ENCODE data around the gene HOGA1. TPM values are rescaled to one million over a fixed set of nuclear protein-coding genes. Genes with fewer than 3 reads are reported as not detected.
"Not testable (repeated sequence)": the region's sequence is repeated elsewhere in the genome, so short reads cannot be mapped to it uniquely, and the experiment has no call there.

Gene HOGA1
- total and polyA plus RNA-seq, 2 donors (not counting 1 experiment from before 2014, with no cell fraction given) = 0.58 to 1.5 TPM

- DNase-seq (ENCODE audit: low read depth in 2 of 2) = no peak
- Histone ChIP-seq H3K79me2 (ENCODE audit: control insufficient read depth, insufficient read depth, low read length) (no peaks in the 10 kb centered on the region), H3K9me3 (ENCODE audit: control insufficient read depth, insufficient read depth, low read depth, low read length) (no peaks in the 10 kb centered on the region), H3K4me1 (ENCODE audit: control insufficient read depth, extremely low read depth, insufficient read depth, low read length) (peaks cover 6% of the 10 kb centered on the region), H3K27me3 (ENCODE audit: control insufficient read depth, insufficient read depth, low read length) (no peaks in the 10 kb centered on the region), H3K4me2 (ENCODE audit: extremely low read depth, insufficient read depth, low read length) (no peak overlapping the region), H4K20me1 (ENCODE audit: control insufficient read depth, extremely low read depth, insufficient read depth, low read length) (no peaks in the 10 kb centered on the region), H3K4me3 (replicated peaks in 1 of 4; ENCODE audit: control extremely low read depth in 1 of 4, insufficient read depth in 1 of 4, low read depth in 3 of 4, low read length in 4 of 4) (no peak overlapping the region), H3K27ac (ENCODE audit: insufficient read depth, low read length) (no peak overlapping the region), H2AFZ (ENCODE audit: low read length) (no peak overlapping the region), H3K9ac (ENCODE audit: insufficient read depth, low read length) (no peak overlapping the region), H3K36me3 (ENCODE audit: control insufficient read depth, insufficient read depth, low read length) (no peaks in the 10 kb centered on the region)
- TF ChIP-seq, protein P1, sequence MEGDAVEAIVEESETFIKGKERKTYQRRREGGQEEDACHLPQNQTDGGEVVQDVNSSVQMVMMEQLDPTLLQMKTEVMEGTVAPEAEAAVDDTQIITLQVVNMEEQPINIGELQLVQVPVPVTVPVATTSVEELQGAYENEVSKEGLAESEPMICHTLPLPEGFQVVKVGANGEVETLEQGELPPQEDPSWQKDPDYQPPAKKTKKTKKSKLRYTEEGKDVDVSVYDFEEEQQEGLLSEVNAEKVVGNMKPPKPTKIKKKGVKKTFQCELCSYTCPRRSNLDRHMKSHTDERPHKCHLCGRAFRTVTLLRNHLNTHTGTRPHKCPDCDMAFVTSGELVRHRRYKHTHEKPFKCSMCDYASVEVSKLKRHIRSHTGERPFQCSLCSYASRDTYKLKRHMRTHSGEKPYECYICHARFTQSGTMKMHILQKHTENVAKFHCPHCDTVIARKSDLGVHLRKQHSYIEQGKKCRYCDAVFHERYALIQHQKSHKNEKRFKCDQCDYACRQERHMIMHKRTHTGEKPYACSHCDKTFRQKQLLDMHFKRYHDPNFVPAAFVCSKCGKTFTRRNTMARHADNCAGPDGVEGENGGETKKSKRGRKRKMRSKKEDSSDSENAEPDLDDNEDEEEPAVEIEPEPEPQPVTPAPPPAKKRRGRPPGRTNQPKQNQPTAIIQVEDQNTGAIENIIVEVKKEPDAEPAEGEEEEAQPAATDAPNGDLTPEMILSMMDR (conservative IDR thresholded peaks at IDR 0.05 in 1 of 2, IDR thresholded peaks at IDR 0.05 in 1 of 2; ENCODE audit: low read depth in 1 of 2, low read length in 2 of 2) = no peak
- TF ChIP-seq EZH2 (IDR thresholded peaks at IDR 0.05; ENCODE audit: low read length, missing control alignments) = no peak
These were observed 32.9 kb upstream of the HOGA1 start for GRCh38 chr10:97551271-97551670.

- no peaks in the 10 kb centered on the region for H3K79me2 ChIP-seq (ENCODE audit: control insufficient read depth, insufficient read depth, low read length)
- H3K9me3 ChIP-seq (ENCODE audit: control insufficient read depth, insufficient read depth, low read depth, low read length) = no peaks in the 10 kb centered on the region
These were observed 30.6 kb upstream of the HOGA1 start for GRCh38 chr10:97553575-97554031.

DNA sequence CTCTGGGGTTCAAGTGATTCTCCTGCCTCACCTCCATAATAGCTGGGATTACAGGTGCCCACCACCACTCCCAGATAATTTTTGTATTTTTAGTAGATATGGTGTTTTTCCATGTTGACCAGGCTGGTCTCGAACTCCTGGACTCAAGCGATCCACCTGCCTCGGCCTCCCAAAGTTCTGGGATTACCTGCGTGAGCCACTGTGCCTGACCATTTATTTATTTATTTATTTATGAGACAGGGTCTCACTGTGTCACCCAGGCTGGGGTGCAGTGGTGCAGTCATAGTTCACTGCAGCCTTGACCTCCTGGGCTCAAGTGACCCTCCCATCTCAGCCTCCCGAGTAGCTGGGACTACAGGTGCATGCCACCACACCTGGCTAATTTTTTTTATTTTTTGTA is 29.9 kb upstream of the HOGA1 start:
- H3K4me3 ChIP-seq (replicated peaks in 1 of 4; ENCODE audit: control extremely low read depth in 1 of 4, insufficient read depth in 1 of 4, low read depth in 3 of 4, low read length in 4 of 4) = not testable (repeated sequence)

More at GRCh38 chr10:97553575-97554031, 30.6 kb upstream of the HOGA1 start:
- TF ChIP-seq EZH2 (IDR thresholded peaks at IDR 0.05; ENCODE audit: low read length, missing control alignments) = no peak
- TF ChIP-seq, protein P1 (conservative IDR thresholded peaks at IDR 0.05 in 1 of 2, IDR thresholded peaks at IDR 0.05 in 1 of 2; ENCODE audit: low read depth in 1 of 2, low read length in 2 of 2) = peak; percentile 93 to 97
- peak overlapping the region; percentile 35 for H3K4me2 ChIP-seq (ENCODE audit: extremely low read depth, insufficient read depth, low read length)
- no peaks in the 10 kb centered on the region for H3K27me3 ChIP-seq (ENCODE audit: control insufficient read depth, insufficient read depth, low read length)
- H4K20me1 ChIP-seq (ENCODE audit: control insufficient read depth, extremely low read depth, insufficient read depth, low read length) = no peaks in the 10 kb centered on the region
- peaks cover 2% of the 10 kb centered on the region for H3K4me1 ChIP-seq (ENCODE audit: control insufficient read depth, extremely low read depth, insufficient read depth, low read length)
- no peaks in the 10 kb centered on the region for H3K36me3 ChIP-seq (ENCODE audit: control insufficient read depth, insufficient read depth, low read length)
- no peak overlapping the region for H2AFZ ChIP-seq (ENCODE audit: low read length)
- DNase-seq (ENCODE audit: low read depth in 2 of 2) = peak; percentile 63 to 81
- H3K9ac ChIP-seq (ENCODE audit: insufficient read depth, low read length) = no peak overlapping the region
- no peak overlapping the region for H3K27ac ChIP-seq (ENCODE audit: insufficient read depth, low read length)
- H3K4me3 ChIP-seq (replicated peaks in 1 of 4; ENCODE audit: control extremely low read depth in 1 of 4, insufficient read depth in 1 of 4, low read depth in 3 of 4, low read length in 4 of 4) = no peak overlapping the region

DNA sequence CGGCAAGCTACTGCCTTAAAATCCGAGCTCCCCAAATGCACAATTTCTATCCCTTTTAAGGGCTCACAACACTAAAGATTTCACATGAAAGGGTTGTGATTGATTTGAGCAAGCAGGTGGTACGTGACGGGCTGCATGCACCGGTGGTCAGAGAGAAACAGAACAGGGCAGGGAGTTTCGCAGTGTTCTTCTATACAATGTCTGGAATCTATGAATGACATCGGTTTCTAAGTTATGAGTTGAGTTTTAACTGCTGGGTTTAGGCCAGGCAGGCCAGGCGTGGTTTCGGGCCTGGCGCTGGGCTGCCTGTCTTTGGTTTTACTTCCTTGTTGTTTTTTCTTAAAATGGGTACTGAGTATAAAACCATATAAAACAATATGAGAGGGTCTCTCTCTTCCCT is 28.6 kb upstream of the HOGA1 start:
- not testable (repeated sequence) for H3K9ac ChIP-seq (ENCODE audit: insufficient read depth, low read length); H3K4me3 ChIP-seq (replicated peaks in 1 of 4; ENCODE audit: control extremely low read depth in 1 of 4, insufficient read depth in 1 of 4, low read depth in 3 of 4, low read length in 4 of 4); H3K27ac ChIP-seq (ENCODE audit: insufficient read depth, low read length); H2AFZ ChIP-seq (ENCODE audit: low read length); H3K79me2 ChIP-seq (ENCODE audit: control insufficient read depth, insufficient read depth, low read length); H3K4me2 ChIP-seq (ENCODE audit: extremely low read depth, insufficient read depth, low read length); H3K36me3 ChIP-seq (ENCODE audit: control insufficient read depth, insufficient read depth, low read length); H3K27me3 ChIP-seq (ENCODE audit: control insufficient read depth, insufficient read depth, low read length); H3K4me1 ChIP-seq (ENCODE audit: control insufficient read depth, extremely low read depth, insufficient read depth, low read length); H4K20me1 ChIP-seq (ENCODE audit: control insufficient read depth, extremely low read depth, insufficient read depth, low read length); H3K9me3 ChIP-seq (ENCODE audit: control insufficient read depth, insufficient read depth, low read depth, low read length); DNase-seq (ENCODE audit: low read depth in 2 of 2)

More for the DNA sequence above, 29.9 kb upstream of the HOGA1 start:
- not testable (repeated sequence) for H3K9me3 ChIP-seq (ENCODE audit: control insufficient read depth, insufficient read depth, low read depth, low read length); H3K79me2 ChIP-seq (ENCODE audit: control insufficient read depth, insufficient read depth, low read length); H3K9ac ChIP-seq (ENCODE audit: insufficient read depth, low read length); H4K20me1 ChIP-seq (ENCODE audit: control insufficient read depth, extremely low read depth, insufficient read depth, low read length); DNase-seq (ENCODE audit: low read depth in 2 of 2); H3K27ac ChIP-seq (ENCODE audit: insufficient read depth, low read length); H3K4me2 ChIP-seq (ENCODE audit: extremely low read depth, insufficient read depth, low read length); H2AFZ ChIP-seq (ENCODE audit: low read length); H3K27me3 ChIP-seq (ENCODE audit: control insufficient read depth, insufficient read depth, low read length); H3K36me3 ChIP-seq (ENCODE audit: control insufficient read depth, insufficient read depth, low read length); H3K4me1 ChIP-seq (ENCODE audit: control insufficient read depth, extremely low read depth, insufficient read depth, low read length)

DNA sequence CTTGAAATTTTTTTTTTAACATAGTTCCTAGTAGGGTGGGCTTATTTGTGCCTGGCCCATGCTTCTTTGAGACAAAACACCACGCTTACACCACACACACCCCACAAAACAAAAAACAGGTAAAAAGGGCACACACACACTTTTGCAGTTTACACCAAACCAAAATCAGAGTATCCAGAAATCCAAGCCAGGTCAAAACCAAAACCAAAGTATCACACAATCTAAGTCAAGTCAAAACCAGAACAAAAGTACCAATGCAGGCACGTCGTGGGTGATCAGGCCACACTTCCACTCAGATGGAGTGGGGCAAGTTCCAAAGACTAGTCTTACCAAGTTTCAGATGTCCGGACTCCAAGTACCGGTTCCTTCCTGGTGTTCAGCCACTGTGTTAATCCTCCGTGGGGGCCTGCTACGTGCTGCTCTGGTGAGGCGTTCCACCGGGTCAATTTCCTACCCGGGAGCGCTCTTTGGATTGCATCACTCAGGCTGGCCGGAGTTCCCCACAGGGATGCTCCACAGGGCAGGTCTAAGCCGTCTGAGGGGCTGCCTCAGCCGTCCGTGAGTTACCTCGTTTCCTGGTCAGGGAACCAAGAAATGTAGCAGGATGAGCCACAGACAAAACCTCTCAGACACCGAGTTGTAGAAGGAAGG is 23.3 kb upstream of the HOGA1 start:
- not testable (repeated sequence) for H3K36me3 ChIP-seq (ENCODE audit: control insufficient read depth, insufficient read depth, low read length); H3K27me3 ChIP-seq (ENCODE audit: control insufficient read depth, insufficient read depth, low read length); H3K9me3 ChIP-seq (ENCODE audit: control insufficient read depth, insufficient read depth, low read depth, low read length); H3K27ac ChIP-seq (ENCODE audit: insufficient read depth, low read length); H4K20me1 ChIP-seq (ENCODE audit: control insufficient read depth, extremely low read depth, insufficient read depth, low read length); H2AFZ ChIP-seq (ENCODE audit: low read length); H3K4me2 ChIP-seq (ENCODE audit: extremely low read depth, insufficient read depth, low read length); H3K79me2 ChIP-seq (ENCODE audit: control insufficient read depth, insufficient read depth, low read length); H3K4me1 ChIP-seq (ENCODE audit: control insufficient read depth, extremely low read depth, insufficient read depth, low read length); H3K9ac ChIP-seq (ENCODE audit: insufficient read depth, low read length); DNase-seq (ENCODE audit: low read depth in 2 of 2)
- H3K4me3 ChIP-seq (replicated peaks in 1 of 4; ENCODE audit: control extremely low read depth in 1 of 4, insufficient read depth in 1 of 4, low read depth in 3 of 4, low read length in 4 of 4) = peak overlapping the region in 1 of 4 experiments; percentile 20
